Measurements from ENCODE around the gene PLCD4.

GRCh38 chr2:218605432-218605831, 2.3 kb upstream of the PLCD4 start:
- no peak for TF ChIP-seq POLR2AphosphoS5 (IDR thresholded peaks at IDR 0.05)
- TF ChIP-seq CTCF (IDR thresholded peaks at IDR 0.05): no peak
- TF ChIP-seq POLR2A (IDR thresholded peaks at IDR 0.05): no peak
